SU-DHL-6 (cell line): ENCODE results near the gene DLG2.

Experiments used
- EZH2phosphoT487 ChIP-seq: fragments of 200-600 bp; sonication (generic), shearing (Covaris generic); conservative IDR thresholded peaks from 2 replicates; pipeline ENCODE4 v1.6.1; 2018; ENCODE audit warnings: mild to moderate bottlenecking, antibody characterized with exemption, low read length, moderate library complexity, mixed read lengths
- TF ChIP-seq, protein P1 (sequence below): fragments of 200-600 bp; sonication (generic); IDR thresholded peaks from one replicate; pipeline ENCODE4 v1.5.1; 2017; ENCODE audit warnings: antibody characterized with exemption, mild to moderate bottlenecking, low read length, moderate library complexity; ENCODE audit not compliant: insufficient read depth, poor library complexity, severe bottlenecking

DNA sequence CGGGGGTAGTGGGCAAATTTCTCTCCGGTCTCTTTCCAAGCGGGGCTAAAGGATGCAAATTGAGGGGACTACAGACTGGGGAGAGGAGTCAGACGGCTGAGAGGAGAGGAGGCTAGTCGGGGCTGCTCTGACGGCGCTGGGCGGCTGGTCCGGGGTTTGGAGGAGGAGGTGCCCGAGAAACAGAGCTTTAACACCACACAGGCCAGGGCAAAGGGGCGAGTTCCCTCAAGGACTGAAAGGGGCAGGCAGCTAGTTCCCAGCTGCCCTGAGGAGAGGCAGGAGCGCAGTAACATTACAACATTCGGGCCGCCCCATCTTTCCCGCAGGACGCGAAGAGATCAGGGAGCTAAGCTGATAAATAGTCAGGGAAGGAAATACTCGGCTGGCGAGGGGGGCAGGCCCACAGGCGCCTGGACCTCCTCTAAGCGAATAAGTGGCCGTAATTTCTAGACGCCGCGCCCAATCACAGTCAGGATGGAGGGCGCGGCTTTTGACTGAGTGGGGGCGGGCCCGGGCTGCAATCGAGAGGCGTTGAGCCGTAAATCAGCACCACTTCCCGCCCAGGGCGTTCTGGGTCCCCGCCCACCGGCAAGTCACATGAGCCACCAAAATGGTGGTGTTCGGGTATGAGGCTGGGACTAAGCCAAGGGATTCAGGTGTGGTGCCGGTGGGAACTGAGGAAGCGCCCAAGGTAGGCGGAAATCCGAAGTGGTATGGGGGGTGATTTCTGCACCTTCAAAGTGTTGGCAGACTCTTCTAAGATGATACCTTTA is 1.0 kb upstream of the DLG2 start, which contains the start of gene TMEM126B:
- TF ChIP-seq, protein P1, sequence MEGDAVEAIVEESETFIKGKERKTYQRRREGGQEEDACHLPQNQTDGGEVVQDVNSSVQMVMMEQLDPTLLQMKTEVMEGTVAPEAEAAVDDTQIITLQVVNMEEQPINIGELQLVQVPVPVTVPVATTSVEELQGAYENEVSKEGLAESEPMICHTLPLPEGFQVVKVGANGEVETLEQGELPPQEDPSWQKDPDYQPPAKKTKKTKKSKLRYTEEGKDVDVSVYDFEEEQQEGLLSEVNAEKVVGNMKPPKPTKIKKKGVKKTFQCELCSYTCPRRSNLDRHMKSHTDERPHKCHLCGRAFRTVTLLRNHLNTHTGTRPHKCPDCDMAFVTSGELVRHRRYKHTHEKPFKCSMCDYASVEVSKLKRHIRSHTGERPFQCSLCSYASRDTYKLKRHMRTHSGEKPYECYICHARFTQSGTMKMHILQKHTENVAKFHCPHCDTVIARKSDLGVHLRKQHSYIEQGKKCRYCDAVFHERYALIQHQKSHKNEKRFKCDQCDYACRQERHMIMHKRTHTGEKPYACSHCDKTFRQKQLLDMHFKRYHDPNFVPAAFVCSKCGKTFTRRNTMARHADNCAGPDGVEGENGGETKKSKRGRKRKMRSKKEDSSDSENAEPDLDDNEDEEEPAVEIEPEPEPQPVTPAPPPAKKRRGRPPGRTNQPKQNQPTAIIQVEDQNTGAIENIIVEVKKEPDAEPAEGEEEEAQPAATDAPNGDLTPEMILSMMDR: no peak
- no peak for TF ChIP-seq EZH2phosphoT487
